Measurements from ENCODE around the gene IL4R. TPM values are rescaled to one million over a fixed set of nuclear protein-coding genes. Genes with fewer than 3 reads are reported as not detected.

Gene IL4R
- total and polyA plus RNA-seq, 2 of the 13 experiments (the other 11 are each of a cell fraction or from before 2014, with no cell fraction given): 15.9 to 49.6 TPM

GRCh38 chr16:27313422-27314160, at the start of gene IL4R (continued):
- TF ChIP-seq NFAT5 (CRISPR knock-in tag; IDR thresholded peaks at IDR 0.05): no peak
- no peak for TF ChIP-seq PREB (CRISPR knock-in tag; IDR thresholded peaks at IDR 0.05)
- no peak for TF ChIP-seq ZNF883 (CRISPR knock-in tag; IDR thresholded peaks at IDR 0.05; ENCODE audit: not compliant biosample characterization)
- 0 out of 2 replicates have a peak, but pooled peaks have one; percentile 49 for TF ChIP-seq ZNF3 (CRISPR knock-in tag; IDR thresholded peaks at IDR 0.05)
- TF ChIP-seq ZNF770 (CRISPR knock-in tag; IDR thresholded peaks at IDR 0.05): peak; percentile 97
- TF ChIP-seq ZFYVE20 (CRISPR knock-in tag; IDR thresholded peaks at IDR 0.05; ENCODE audit: borderline replicate concordance, low read depth): 0 out of 2 replicates have a peak, but pooled peaks have one; percentile 54
- TF ChIP-seq PITX1 (CRISPR knock-in tag; IDR thresholded peaks at IDR 0.05): no peak; the same call in 1 of the 2 replicates
- no peak for TF ChIP-seq DDIT3 (CRISPR knock-in tag; IDR thresholded peaks at IDR 0.05)
- TF ChIP-seq ZNF878 (CRISPR knock-in tag; IDR thresholded peaks at IDR 0.05): no peak
- peak; percentile 25; the same call in 1 of the 2 replicates for TF ChIP-seq NCOA1 (CRISPR knock-in tag; IDR thresholded peaks at IDR 0.05)
- peak; percentile 81; the same call in 1 of the 2 replicates for TF ChIP-seq MYC (CRISPR knock-in tag; IDR thresholded peaks at IDR 0.05; ENCODE audit: borderline replicate concordance)
- no peak for TF ChIP-seq ZFP36L1 (CRISPR knock-in tag; IDR thresholded peaks at IDR 0.05)
- no peak for TF ChIP-seq SOX6 (IDR thresholded peaks at IDR 0.05)
- peak; percentile 61; the same call in 1 of the 2 replicates for TF ChIP-seq SOX6 (CRISPR knock-in tag; IDR thresholded peaks at IDR 0.05)
- no peak for TF ChIP-seq ZC3H4 (CRISPR knock-in tag; IDR thresholded peaks at IDR 0.05; ENCODE audit: borderline replicate concordance)
- no peak for TF ChIP-seq ZNF136 (CRISPR knock-in tag; IDR thresholded peaks at IDR 0.05; ENCODE audit: low read depth)
- TF ChIP-seq ZBTB44 (CRISPR knock-in tag; IDR thresholded peaks at IDR 0.05): no peak
- 0 out of 2 replicates have a peak, but pooled peaks have one; percentile 34 for TF ChIP-seq FOXJ3 (CRISPR knock-in tag; IDR thresholded peaks at IDR 0.05; ENCODE audit: borderline replicate concordance)
- TF ChIP-seq ZNF614 (CRISPR knock-in tag; IDR thresholded peaks at IDR 0.05; ENCODE audit: borderline replicate concordance): peak; percentile 46; the same call in 1 of the 2 replicates

Measured in HepG2 (cell line).